ENCODE data around the gene SLC26A1. TPM values are rescaled to one million over a fixed set of nuclear protein-coding genes. Genes with fewer than 3 reads are reported as not detected.

The SLC26A1 gene
- 1.8 TPM for total RNA-seq (2021; ENCODE audit: unreplicated experiment)
- 3.2 TPM for polyA plus RNA-seq (2012; ENCODE audit: insufficient read length)
- Bru-seq, nascent RNA: percentile 30 among the genes with signal in this experiment
- percentile 33 among the genes with signal in this experiment for BruChase-seq, experiment 1, labeled RNA remaining after a 2-hour chase
- percentile 41 among the genes with signal in this experiment for BruChase-seq, experiment 2, labeled RNA remaining after a 6-hour chase
- long read RNA-seq, partial matches to known transcripts: 0 of 2 reads
- long read RNA-seq, other reads (novel, unspliced or antisense): 2 of 2 reads

DNA sequence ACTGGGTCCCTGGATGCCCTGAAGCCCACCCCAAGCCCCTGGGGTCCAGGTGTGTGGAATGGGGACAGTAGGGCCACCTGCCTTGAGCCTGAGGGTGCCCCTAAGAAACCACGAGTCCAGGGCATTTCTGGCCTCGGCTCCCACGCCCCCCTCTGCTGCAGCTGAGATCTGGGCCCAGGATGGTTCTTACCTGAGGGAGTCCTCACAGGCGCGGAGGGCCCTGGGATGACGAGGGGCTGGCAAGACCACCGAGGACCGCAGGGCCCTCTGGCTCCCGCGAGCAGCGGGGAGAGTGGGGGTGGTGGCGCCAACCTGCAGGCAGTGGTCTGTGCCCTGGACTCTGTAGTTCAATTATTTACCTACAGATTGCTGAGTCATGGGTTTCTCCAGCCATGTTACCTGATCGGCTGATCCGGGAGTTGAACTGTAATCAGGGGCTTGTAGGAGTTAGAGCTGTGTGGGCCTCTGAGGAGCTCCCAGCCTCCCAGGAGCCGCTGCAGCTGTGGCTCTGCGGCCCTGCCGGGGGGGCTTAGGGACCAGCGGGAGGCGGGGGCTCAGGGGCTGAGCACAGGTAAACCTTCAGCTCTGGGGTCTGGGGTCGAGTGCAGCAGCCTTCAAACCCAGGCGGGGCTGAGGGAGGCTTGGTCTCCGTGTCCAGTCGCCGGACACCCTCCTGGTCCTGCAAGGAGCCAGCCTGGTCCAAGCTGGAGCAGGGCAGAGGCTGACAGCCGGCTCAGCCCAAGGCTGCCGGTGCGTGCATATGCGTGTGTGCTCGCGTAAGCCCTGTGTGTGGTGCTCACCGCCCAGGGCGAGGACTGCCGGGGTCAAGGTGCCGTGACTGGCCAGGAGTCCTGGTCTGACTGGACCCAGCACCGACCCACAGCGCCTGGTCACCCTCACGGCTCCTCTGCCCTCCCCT, at the start of gene SLC26A1:
SLC26A1 (minus strand) TSS at position 294 of the 919 bp plus-strand sequence. CDS start 1,701 bp downstream, outside the sequence.
- in situ Hi-C loops (cut with HindIII; ENCODE audit: low pct_unique_long_range_greater_than_20kb, low sequenced_read_pairs): no loop called here
- no TSS peak for BruUV-seq (replicated peaks)
- intact Hi-C loops (cut with micrococcal nuclease; ENCODE audit: unreplicated experiment): no loop called here
- peak within 1 kb of the TSS in 1 of 2 experiments; percentile 37; a peak in 3 of 4 replicates for H3K4me3 ChIP-seq (ENCODE audit: low read depth in 2 of 2, low read length in 2 of 2)
- H3K36me3 ChIP-seq (ENCODE audit: control insufficient read depth, insufficient read depth, low read length): no peaks in the 10 kb centered on the region
- no peaks in the 10 kb centered on the region for H3K27me3 ChIP-seq (ENCODE audit: control insufficient read depth, insufficient read depth, low read length)
- ChIA-PET CTCF (no interaction called here), POLR2A (interaction anchor here (0.6 kb wide), 1 partner anchor 119 kb away, joined by 11 read pairs; no protein-coding TSS in a partner anchor)
- DNase-seq (ENCODE audit: low read depth, low spot score) (no peak), ATAC-seq (peak; percentile 64)
- peak within 1 kb of the TSS; percentile 73 for H3K27ac ChIP-seq (ENCODE audit: low read length)
- peaks cover 18% of the 10 kb centered on the region for H3K4me1 ChIP-seq (ENCODE audit: control insufficient read depth, insufficient read depth, low read length)
- H3K9me3 ChIP-seq (ENCODE audit: control insufficient read depth, insufficient read depth, low read depth, low read length): no peaks in the 10 kb centered on the region
- TF ChIP-seq, protein P1, sequence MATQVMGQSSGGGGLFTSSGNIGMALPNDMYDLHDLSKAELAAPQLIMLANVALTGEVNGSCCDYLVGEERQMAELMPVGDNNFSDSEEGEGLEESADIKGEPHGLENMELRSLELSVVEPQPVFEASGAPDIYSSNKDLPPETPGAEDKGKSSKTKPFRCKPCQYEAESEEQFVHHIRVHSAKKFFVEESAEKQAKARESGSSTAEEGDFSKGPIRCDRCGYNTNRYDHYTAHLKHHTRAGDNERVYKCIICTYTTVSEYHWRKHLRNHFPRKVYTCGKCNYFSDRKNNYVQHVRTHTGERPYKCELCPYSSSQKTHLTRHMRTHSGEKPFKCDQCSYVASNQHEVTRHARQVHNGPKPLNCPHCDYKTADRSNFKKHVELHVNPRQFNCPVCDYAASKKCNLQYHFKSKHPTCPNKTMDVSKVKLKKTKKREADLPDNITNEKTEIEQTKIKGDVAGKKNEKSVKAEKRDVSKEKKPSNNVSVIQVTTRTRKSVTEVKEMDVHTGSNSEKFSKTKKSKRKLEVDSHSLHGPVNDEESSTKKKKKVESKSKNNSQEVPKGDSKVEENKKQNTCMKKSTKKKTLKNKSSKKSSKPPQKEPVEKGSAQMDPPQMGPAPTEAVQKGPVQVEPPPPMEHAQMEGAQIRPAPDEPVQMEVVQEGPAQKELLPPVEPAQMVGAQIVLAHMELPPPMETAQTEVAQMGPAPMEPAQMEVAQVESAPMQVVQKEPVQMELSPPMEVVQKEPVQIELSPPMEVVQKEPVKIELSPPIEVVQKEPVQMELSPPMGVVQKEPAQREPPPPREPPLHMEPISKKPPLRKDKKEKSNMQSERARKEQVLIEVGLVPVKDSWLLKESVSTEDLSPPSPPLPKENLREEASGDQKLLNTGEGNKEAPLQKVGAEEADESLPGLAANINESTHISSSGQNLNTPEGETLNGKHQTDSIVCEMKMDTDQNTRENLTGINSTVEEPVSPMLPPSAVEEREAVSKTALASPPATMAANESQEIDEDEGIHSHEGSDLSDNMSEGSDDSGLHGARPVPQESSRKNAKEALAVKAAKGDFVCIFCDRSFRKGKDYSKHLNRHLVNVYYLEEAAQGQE (IDR thresholded peaks at IDR 0.05; ENCODE audit: insufficient read depth in 1 of 2, low read depth in 2 of 2, low read length in 1 of 2): no peak
- TF ChIP-seq TCF7L2 (IDR thresholded peaks at IDR 0.05; ENCODE audit: low read depth, low read length) (no peak), POLR2AphosphoS5 (IDR thresholded peaks at IDR 0.05; ENCODE audit: low read depth, low read length) (no peak; the same call in 1 of the 2 replicates)

- Histone ChIP-seq H3K4me3 (ENCODE audit: low read depth in 2 of 2, low read length in 2 of 2) (no peak overlapping the region), H3K27me3 (ENCODE audit: control insufficient read depth, insufficient read depth, low read length) (no peaks in the 10 kb centered on the region), H3K36me3 (ENCODE audit: control insufficient read depth, insufficient read depth, low read length) (no peaks in the 10 kb centered on the region), H3K4me1 (ENCODE audit: control insufficient read depth, insufficient read depth, low read length) (peaks cover 68% of the 10 kb centered on the region), H3K27ac (ENCODE audit: low read length) (peak overlapping the region; percentile 70; the same call in 1 of the 2 replicates), H3K9me3 (ENCODE audit: control insufficient read depth, insufficient read depth, low read depth, low read length) (no peaks in the 10 kb centered on the region)
- ChIA-PET POLR2A (no interaction called here), CTCF (no interaction called here)
- intact Hi-C loops (cut with micrococcal nuclease; ENCODE audit: unreplicated experiment) (no loop called here), in situ Hi-C loops (cut with HindIII; ENCODE audit: low pct_unique_long_range_greater_than_20kb, low sequenced_read_pairs) (no loop called here)
- ATAC-seq: no peak
- TF ChIP-seq CTCF (IDR thresholded peaks at IDR 0.05): no peak
- no peak for TF ChIP-seq SIN3A (IDR thresholded peaks at IDR 0.05; ENCODE audit: borderline replicate concordance, insufficient read depth, low read depth, low read length)
- no peak for TF ChIP-seq TCF7L2 (IDR thresholded peaks at IDR 0.05; ENCODE audit: low read depth, low read length)
- BruUV-seq (replicated peaks): no TSS peak
- DNase-seq (ENCODE audit: low read depth, low spot score): no peak
Observed at GRCh38 chr4:1042352-1043055, 49.3 kb upstream of the SLC26A1 start.

All from Panc1 (cell line).